K562 (cell line): ENCODE data around the gene DNAJC6.

ENCODE experiments used
- CTCF ChIP-seq, 3 experiments: IDR thresholded peaks in 2 of 3; conservative IDR thresholded peaks in 1 of 3; 2 replicates each; pipeline ENCODE4 v1.5.1; 2011 to 2012; ENCODE audit warnings: low read length in 3 of 3, mild to moderate bottlenecking in 3 of 3, control low read depth in 2 of 3, improper control_type of control experiment in 1 of 3, inconsistent platforms in 1 of 3, low read depth in 1 of 3, mixed read lengths in 1 of 3, moderate library complexity in 1 of 3; ENCODE audit not compliant: insufficient read depth in 2 of 3
- DIDO1 ChIP-seq: fragments of 450-650 bp; IDR thresholded peaks from 2 replicates; pipeline ENCODE4 v1.6.1; 2016; ENCODE audit warnings: low read depth, missing biosample characterization, missing genetic modification characterization
- ELF1 ChIP-seq: fragments of 200-800 bp; sonication (Bioruptor generic); IDR thresholded peaks from 2 replicates; pipeline ENCODE4 v1.6.1; 2016; ENCODE audit warnings: missing genetic modification characterization, missing compliant biosample characterization
- EZH2 ChIP-seq: IDR thresholded peaks from 2 replicates; pipeline ENCODE4 v1.6.1; 2012; ENCODE audit warnings: low read depth, mild to moderate bottlenecking, inconsistent platforms, low read length, borderline replicate concordance
- JUNB ChIP-seq: fragments of 450-650 bp; formaldehyde crosslinking; conservative IDR thresholded peaks from 2 replicates; pipeline ENCODE4 v1.4.0; 2020; ENCODE audit warnings: mild to moderate bottlenecking
- KLF16 ChIP-seq: IDR thresholded peaks from 2 replicates; pipeline ENCODE4 v1.6.1; 2016; ENCODE audit warnings: antibody characterized with exemption
- MNT ChIP-seq, 2 experiments: fragments of 450-650 bp; conservative IDR thresholded peaks; 2 replicates each; pipeline ENCODE4 v1.6.1; 2017; ENCODE audit warnings: mild to moderate bottlenecking in 2 of 2, moderate library complexity in 2 of 2
- POLR2A ChIP-seq: fragments of 450-650 bp; conservative IDR thresholded peaks from 2 replicates; pipeline ENCODE4 v1.6.1; 2016
- RFX5 ChIP-seq: IDR thresholded peaks from 2 replicates; pipeline ENCODE4 v1.6.1; 2011; ENCODE audit warnings: low read depth, mild to moderate bottlenecking, improper control_type of control experiment, low read length
- STAG1 ChIP-seq: sonication (generic); formaldehyde crosslinking; IDR thresholded peaks from 2 replicates; pipeline ENCODE4 v1.5.0; 2020; ENCODE audit warnings: missing genetic modification reagents, borderline replicate concordance
- TRIM24 ChIP-seq, 2 experiments: fragments of 450-650 bp; IDR thresholded peaks; 2 replicates each; pipeline ENCODE4 v1.6.1; 2016
- ZNF232 ChIP-seq: sonication (generic); formaldehyde crosslinking; IDR thresholded peaks from 2 replicates; pipeline ENCODE4 v1.8.0; 2022; ENCODE audit warnings: mild to moderate bottlenecking, missing genetic modification reagents

- TF ChIP-seq POLR2A (no peak), JUNB (no peak), MNT (conservative IDR thresholded peaks at IDR 0.05) (no peak), KLF16 (no peak), CTCF (IDR thresholded peaks at IDR 0.05 in 2 of 3, conservative IDR thresholded peaks at IDR 0.05 in 1 of 3; ENCODE audit: insufficient read depth in 2 of 3, low read depth in 1 of 3, low read length in 3 of 3) (no peak), TRIM24 (IDR thresholded peaks at IDR 0.05) (no peak), EZH2 (no peak), ZNF232 (no peak), DIDO1 (tag) (no peak), STAG1 (no peak), RFX5 (no peak), ELF1 (no peak)
Measured at GRCh38 chr1:65429806-65430205, 120.5 kb downstream of the DNAJC6 start.
